ENCODE measurements around the gene SIRT5. TPM values are rescaled to one million over a fixed set of nuclear protein-coding genes. Genes with fewer than 3 reads are reported as not detected.

Gene SIRT5
- total RNA-seq, 6 experiments from 2014 or later, result 9.3 to 28.3 (median 15.5) TPM

GRCh38 chr6:13534536-13534935 lies 39.9 kb upstream of the SIRT5 start:
- no peak overlapping the region for H3K27ac ChIP-seq
- H3K4me3 ChIP-seq, result no peak overlapping the region
- intact Hi-C loops (cut with DNase I), result loop anchor here in 1 of 2 donors (10.0 kb wide), 1 partner anchor 190 kb away; no protein-coding TSS in a partner anchor
- no peaks in the 10 kb centered on the region for H3K27me3 ChIP-seq
- H3K9me3 ChIP-seq, result no peaks in the 10 kb centered on the region
- peaks cover 0 to 14% (median 0%) of the 10 kb centered on the region in 4 donors for H3K4me1 ChIP-seq
- no CpG with 5 or more reads among the region's 3 CpGs for WGBS (ENCODE audit: insufficient coverage, low coverage, low lambda C conversion rate, missing lambda C conversion rate)
- TF ChIP-seq, protein P1, sequence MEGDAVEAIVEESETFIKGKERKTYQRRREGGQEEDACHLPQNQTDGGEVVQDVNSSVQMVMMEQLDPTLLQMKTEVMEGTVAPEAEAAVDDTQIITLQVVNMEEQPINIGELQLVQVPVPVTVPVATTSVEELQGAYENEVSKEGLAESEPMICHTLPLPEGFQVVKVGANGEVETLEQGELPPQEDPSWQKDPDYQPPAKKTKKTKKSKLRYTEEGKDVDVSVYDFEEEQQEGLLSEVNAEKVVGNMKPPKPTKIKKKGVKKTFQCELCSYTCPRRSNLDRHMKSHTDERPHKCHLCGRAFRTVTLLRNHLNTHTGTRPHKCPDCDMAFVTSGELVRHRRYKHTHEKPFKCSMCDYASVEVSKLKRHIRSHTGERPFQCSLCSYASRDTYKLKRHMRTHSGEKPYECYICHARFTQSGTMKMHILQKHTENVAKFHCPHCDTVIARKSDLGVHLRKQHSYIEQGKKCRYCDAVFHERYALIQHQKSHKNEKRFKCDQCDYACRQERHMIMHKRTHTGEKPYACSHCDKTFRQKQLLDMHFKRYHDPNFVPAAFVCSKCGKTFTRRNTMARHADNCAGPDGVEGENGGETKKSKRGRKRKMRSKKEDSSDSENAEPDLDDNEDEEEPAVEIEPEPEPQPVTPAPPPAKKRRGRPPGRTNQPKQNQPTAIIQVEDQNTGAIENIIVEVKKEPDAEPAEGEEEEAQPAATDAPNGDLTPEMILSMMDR (IDR thresholded peaks at IDR 0.05), result no peak
- no peak for TF ChIP-seq POLR2A (IDR thresholded peaks at IDR 0.05)
- no peaks in the 10 kb centered on the region for H3K36me3 ChIP-seq
- peak in 1 of 4 donors; percentile 22 for ATAC-seq
- DNase-seq, result no peak

DNA sequence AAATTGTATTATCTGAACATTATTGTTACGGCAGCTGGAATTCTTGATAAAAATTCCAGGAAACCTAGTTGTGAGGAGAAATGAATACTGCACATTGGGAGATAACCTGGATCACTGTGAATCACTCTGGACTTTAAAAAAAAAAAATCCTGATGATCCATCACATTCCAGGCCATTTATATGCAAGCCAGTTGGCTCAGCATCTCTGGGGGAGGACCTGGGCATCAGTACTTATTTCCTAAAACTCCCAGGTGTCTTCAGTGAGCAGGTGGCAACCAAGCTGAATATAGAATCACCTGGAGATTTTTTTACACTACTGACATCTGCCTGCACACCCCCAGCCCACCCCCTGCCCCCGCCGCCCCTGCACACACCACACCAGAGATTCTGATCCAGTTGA lies 39.1 kb upstream of the SIRT5 start:
- no peaks in the 10 kb centered on the region for H3K36me3 ChIP-seq
- intact Hi-C loops (cut with DNase I), result loop anchor here in 1 of 2 donors (10.0 kb wide), 1 partner anchor 191 kb away; no protein-coding TSS in a partner anchor
- H3K27me3 ChIP-seq, result no peaks in the 10 kb centered on the region
- ATAC-seq (no peak), DNase-seq (no peak)
- H3K4me3 ChIP-seq, result no peak overlapping the region
- no peak overlapping the region for H3K27ac ChIP-seq
- peaks cover 0 to 14% (median 0%) of the 10 kb centered on the region in 4 donors for H3K4me1 ChIP-seq
- TF ChIP-seq, protein P1 (IDR thresholded peaks at IDR 0.05), result no peak
- TF ChIP-seq POLR2A (IDR thresholded peaks at IDR 0.05), result no peak
- no peaks in the 10 kb centered on the region for H3K9me3 ChIP-seq
- WGBS (ENCODE audit: insufficient coverage, low coverage, low lambda C conversion rate, missing lambda C conversion rate), result 81% methylated on average over 3 of the region's 3 CpGs

- peaks cover 0 to 14% (median 0%) of the 10 kb centered on the region in 4 donors for H3K4me1 ChIP-seq
- no peaks in the 10 kb centered on the region for H3K27me3 ChIP-seq
- no peaks in the 10 kb centered on the region for H3K36me3 ChIP-seq
- ATAC-seq, result peak; percentile 73 to 90 (median 86)
- intact Hi-C loops (cut with DNase I), result loop anchor here in 1 of 2 donors (10.0 kb wide), 1 partner anchor 192 kb away; no protein-coding TSS in a partner anchor
- peak in 2 of 3 donors; percentile 52 to 69 for DNase-seq
- H3K9me3 ChIP-seq, result no peaks in the 10 kb centered on the region
- 26% methylated on average over 4 of the region's 4 CpGs for WGBS (ENCODE audit: insufficient coverage, low coverage, low lambda C conversion rate, missing lambda C conversion rate)
- peak overlapping the region in 1 of 3 donors; percentile 9 for H3K27ac ChIP-seq
- H3K4me3 ChIP-seq, result no peak overlapping the region
- no peak for TF ChIP-seq POLR2A (IDR thresholded peaks at IDR 0.05)
- TF ChIP-seq, protein P1 (IDR thresholded peaks at IDR 0.05), result no peak
These were observed 37.4 kb upstream of the SIRT5 start for GRCh38 chr6:13536796-13537526.

GRCh38 chr6:13537527-13537897 lies 36.9 kb upstream of the SIRT5 start:
- intact Hi-C loops (cut with DNase I), result loop anchor here in 1 of 2 donors (10.0 kb wide), 1 partner anchor 193 kb away; no protein-coding TSS in a partner anchor
- no peak overlapping the region for H3K4me3 ChIP-seq
- peak in 2 of 4 donors; percentile 10 to 54 for ATAC-seq
- H3K36me3 ChIP-seq, result no peaks in the 10 kb centered on the region
- no peaks in the 10 kb centered on the region for H3K9me3 ChIP-seq
- WGBS (ENCODE audit: insufficient coverage, low coverage, low lambda C conversion rate, missing lambda C conversion rate), result 51% methylated on average over 2 of the region's 2 CpGs
- H3K27me3 ChIP-seq, result no peaks in the 10 kb centered on the region
- no peak for DNase-seq
- peaks cover 0 to 14% (median 0%) of the 10 kb centered on the region in 4 donors for H3K4me1 ChIP-seq
- TF ChIP-seq POLR2A (IDR thresholded peaks at IDR 0.05), result no peak
- TF ChIP-seq, protein P1 (IDR thresholded peaks at IDR 0.05), result no peak
- no peak overlapping the region for H3K27ac ChIP-seq
